ENCODE measurements around the gene GLP2R. TPM values are rescaled to one million over a fixed set of nuclear protein-coding genes. Genes with fewer than 3 reads are reported as not detected.

Gene GLP2R
- total and polyA plus RNA-seq, 2 of the 8 experiments (the other 6 are each of a cell fraction or from before 2014, with no cell fraction given) = not detected

DNA sequence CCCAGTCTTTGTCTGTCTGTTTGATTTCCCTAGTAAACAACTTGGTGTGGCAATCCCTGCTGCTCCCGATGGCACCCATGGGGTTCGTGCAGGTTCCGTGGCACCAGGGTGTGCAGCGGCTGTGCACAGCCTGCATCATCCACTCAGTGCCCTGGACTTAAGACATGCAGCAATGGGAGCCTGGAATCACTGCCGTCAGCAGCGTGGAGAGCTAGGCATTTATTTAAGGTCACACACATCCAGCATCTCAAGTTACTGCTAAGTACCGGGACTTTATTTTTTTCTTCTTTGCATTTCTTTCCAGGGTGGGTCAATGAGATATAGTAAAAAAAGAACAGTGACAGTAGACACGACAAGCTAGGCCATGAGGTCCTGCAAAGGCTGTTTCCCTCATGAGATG lies 37.1 kb upstream of the GLP2R start:
- H3K9ac ChIP-seq (replicated peaks in 1 of 4; ENCODE audit: extremely low read depth in 1 of 4, low read depth in 3 of 4, low read length in 3 of 4) = no peak overlapping the region
- no peak overlapping the region for H2AFZ ChIP-seq (ENCODE audit: low read length)
- no peaks in the 10 kb centered on the region for H3K79me2 ChIP-seq (ENCODE audit: control insufficient read depth in 1 of 2, insufficient read depth in 2 of 2, low read length in 2 of 2)
- no peaks in the 10 kb centered on the region for H3K9me3 ChIP-seq (ENCODE audit: insufficient read depth in 2 of 2, low read depth in 1 of 2, low read length in 1 of 2)
- H3K27ac ChIP-seq (ENCODE audit: low read depth, low read length) = no peak overlapping the region
- no peak overlapping the region for H3K14ac ChIP-seq (ENCODE audit: insufficient read length)
- H2BK20ac ChIP-seq (ENCODE audit: low read length) = no peak overlapping the region
- TF ChIP-seq POU5F1 (IDR thresholded peaks at IDR 0.05; ENCODE audit: low read depth, low read length) = no peak
- H2AK5ac ChIP-seq (ENCODE audit: low read depth, low read length) = no peak overlapping the region
- H4K5ac ChIP-seq (ENCODE audit: insufficient read length, low read depth, low read length) = no peak overlapping the region
- DNase-seq (ENCODE audit: low read depth in 1 of 2, low spot score in 2 of 2) (no peak), FAIRE-seq (no peak)
- H2BK120ac ChIP-seq (replicated peaks; ENCODE audit: low read depth, low read length) = no peak overlapping the region
- H3K23me2 ChIP-seq (ENCODE audit: low read depth, low read length) = no peaks in the 10 kb centered on the region; the same call in 1 of the 2 replicates
- no peak overlapping the region for H2BK5ac ChIP-seq (ENCODE audit: low read depth, low read length)
- H3K36me3 ChIP-seq (ENCODE audit: control insufficient read depth in 2 of 4, insufficient read depth in 4 of 4, low read length in 3 of 4) = no peaks in the 10 kb centered on the region
- no peaks in the 10 kb centered on the region for H4K20me1 ChIP-seq (replicated peaks in 1 of 2; ENCODE audit: control insufficient read depth in 1 of 2, insufficient read depth in 2 of 2, low read length in 2 of 2)
- no peak overlapping the region for H3K4me3 ChIP-seq (ENCODE audit: extremely low read depth in 1 of 4, insufficient read depth in 2 of 4, low read depth in 3 of 4, low read length in 4 of 4)
- H3K4me2 ChIP-seq (ENCODE audit: insufficient read depth in 1 of 2, low read depth in 2 of 2, low read length in 2 of 2) = no peak overlapping the region
- no peak overlapping the region for H2BK15ac ChIP-seq (ENCODE audit: low read length)
- H4K8ac ChIP-seq (ENCODE audit: extremely low read depth, insufficient read depth, low read length) = no peak overlapping the region
- POLR2A ChIA-PET (ENCODE audit: partially characterized antibody) = no interaction called here
- CTCF ChIA-PET (ENCODE audit: partially characterized antibody) = interaction anchor here (1.3 to 1.5 kb wide), 3 partner anchors 17 to 34 kb away, joined by 3 to 4 read pairs (median 3); no protein-coding TSS in a partner anchor
- no peak overlapping the region for H2BK12ac ChIP-seq (ENCODE audit: low read depth, low read length)
- no peak overlapping the region for H3K4ac ChIP-seq (replicated peaks; ENCODE audit: insufficient read length, low read depth, low read length)
- H3K27me3 ChIP-seq (replicated peaks in 1 of 4; ENCODE audit: control insufficient read depth in 3 of 4, extremely low read depth in 1 of 4, insufficient read depth in 3 of 4, low read length in 3 of 4) = no peaks in the 10 kb centered on the region
- no peaks in the 10 kb centered on the region for H3K4me1 ChIP-seq (replicated peaks in 1 of 4; ENCODE audit: control insufficient read depth in 3 of 4, insufficient read depth in 4 of 4, low read length in 3 of 4)
- no peak overlapping the region for H4K91ac ChIP-seq (replicated peaks; ENCODE audit: insufficient read length, low read length)
- no peak overlapping the region for H3K18ac ChIP-seq (ENCODE audit: extremely low read depth, low read length)
- H3K79me1 ChIP-seq (ENCODE audit: low read depth, low read length) = no peaks in the 10 kb centered on the region
- H3K56ac ChIP-seq (replicated peaks; ENCODE audit: insufficient read length, low read depth, low read length) = no peak overlapping the region
- WGBS, 2 experiments (ENCODE audit: extremely low coverage in 1 of 2, insufficient coverage in 1 of 2, insufficient read length in 1 of 2, insufficient replicate concordance in 2 of 2, low coverage in 1 of 2, low lambda C conversion rate in 2 of 2, missing lambda C conversion rate in 1 of 2) = 89% methylated on average over 8 of the region's 8 CpGs; no CpG with 5 or more reads in 1 of the 2 experiments
- no peak overlapping the region for H3K23ac ChIP-seq (ENCODE audit: insufficient read length)

All from H1 (cell line).